Measurements from ENCODE around the gene TMUB1.

GRCh38 chr7:151038951-151039849, 44.1 kb downstream of the TMUB1 start:
- TF ChIP-seq CTCF (IDR thresholded peaks at IDR 0.05; ENCODE audit: low read length): no peak
- no peak for TF ChIP-seq EZH2 (optimal IDR thresholded peaks at IDR 0.05; ENCODE audit: low read depth, low read length)

Measured in MM.1S (cell line).